DMS53 treated with DMSO at 0.1 percent for 48 hours (cell line): ENCODE data around the gene SGMS2.
"Not testable (repeated sequence)": the region's sequence is repeated elsewhere in the genome, so short reads cannot be mapped to it uniquely, and the experiment has no call there.

Source experiments
- DNase-seq: peaks from one replicate; lab custom pipeline; 2025; ENCODE audit not compliant: unreplicated experiment; lab: John Stamatoyannopoulos, UW

SGMS2 gene

GRCh38 chr4:107906458-107907100, 81.8 kb downstream of the SGMS2 start:
- no peak for DNase-seq

- no peak for DNase-seq
Measured at GRCh38 chr4:107908377-107908776, 83.6 kb downstream of the SGMS2 start.

DNA sequence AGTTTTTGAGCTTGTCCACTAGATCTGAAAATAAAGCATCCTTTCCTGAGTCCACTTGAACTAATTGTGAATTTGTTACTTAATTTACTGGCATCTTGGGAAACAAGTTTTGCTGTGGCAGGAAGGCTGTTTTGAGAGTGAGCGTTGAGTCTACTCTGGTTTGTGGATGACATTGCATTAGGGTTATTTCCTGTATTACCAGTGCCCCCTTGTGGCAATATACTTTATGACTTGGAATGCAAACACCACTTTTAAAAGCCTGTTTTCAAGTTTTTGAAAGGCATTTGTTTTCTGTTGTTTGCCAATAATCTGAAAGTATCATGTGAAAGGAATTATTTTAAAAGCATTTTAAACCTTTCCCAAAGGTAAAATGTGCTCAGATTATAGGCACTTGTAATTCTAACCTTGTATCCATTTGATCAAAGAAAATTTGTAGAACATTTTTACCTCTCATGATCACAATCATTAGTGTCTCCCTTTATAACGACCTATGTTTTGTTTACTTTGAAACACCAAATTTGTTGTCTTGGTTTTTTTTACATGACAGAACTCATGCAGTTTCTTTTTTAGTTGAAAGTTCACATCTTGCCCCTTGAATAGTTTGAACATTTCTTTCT, 88.7 kb downstream of the SGMS2 start:
- DNase-seq: peak; percentile 45

DNA sequence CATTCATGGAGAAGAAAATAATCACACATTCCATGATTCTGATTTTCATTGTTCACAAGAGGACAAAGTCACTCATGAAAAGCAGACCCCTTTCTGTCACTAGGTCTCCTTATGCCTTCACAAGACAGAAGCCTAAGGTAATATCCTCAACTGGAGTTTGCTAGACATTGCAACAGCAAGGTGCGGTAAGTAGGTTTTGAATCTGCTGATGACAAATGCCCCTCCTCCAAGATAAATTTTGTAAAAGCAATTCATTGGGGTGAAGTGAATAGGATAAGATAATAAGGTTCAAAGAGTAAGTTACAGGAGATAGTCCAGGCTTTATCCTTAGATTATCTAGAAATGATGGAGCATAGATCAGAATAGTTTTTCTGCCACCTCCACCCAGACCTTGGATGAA, 90.5 kb downstream of the SGMS2 start:
- no peak for DNase-seq

DNA sequence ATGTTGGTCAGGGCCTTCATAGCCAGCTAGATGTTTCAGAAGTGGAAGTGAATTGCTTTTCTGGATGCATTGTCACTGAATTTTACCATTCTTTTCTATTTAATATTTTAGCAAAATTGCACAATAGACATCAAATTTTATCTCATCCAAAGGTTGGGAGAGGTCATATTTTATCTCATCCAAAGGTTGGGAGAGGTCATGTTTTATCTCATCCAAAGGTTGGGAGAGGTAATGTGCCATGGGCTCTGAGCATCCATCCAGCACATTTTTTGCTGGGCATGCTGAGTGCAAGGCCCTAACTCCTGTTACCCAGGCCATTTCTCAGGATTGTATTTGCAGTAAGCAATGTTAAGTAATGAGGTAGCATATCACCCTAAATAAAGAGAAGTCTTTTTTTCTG, 91.9 kb downstream of the SGMS2 start:
- no peak for DNase-seq

- no peak for DNase-seq
Measured at GRCh38 chr4:107917500-107917899, 92.8 kb downstream of the SGMS2 start.

GRCh38 chr4:107922486-107923473, 98.0 kb downstream of the SGMS2 start:
- DNase-seq: no peak

DNA sequence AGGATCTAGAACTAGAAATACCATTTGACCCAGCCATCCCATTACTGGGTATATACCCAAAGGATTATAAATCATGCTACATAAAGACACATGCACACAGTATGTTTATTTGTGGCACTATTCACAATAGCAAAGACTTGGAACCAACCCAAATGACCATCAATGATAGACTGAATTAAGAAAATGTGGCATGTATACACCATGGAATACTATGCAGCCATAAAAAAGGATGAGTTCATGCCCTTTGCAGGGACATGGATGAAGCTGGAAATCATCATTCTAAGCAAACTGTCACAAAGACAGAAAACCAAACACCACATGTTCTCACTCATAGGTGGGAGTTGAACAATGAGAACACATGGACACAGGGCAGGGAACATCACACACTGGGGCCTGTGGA, 101.0 kb downstream of the SGMS2 start:
- not testable (repeated sequence) for DNase-seq

DNA sequence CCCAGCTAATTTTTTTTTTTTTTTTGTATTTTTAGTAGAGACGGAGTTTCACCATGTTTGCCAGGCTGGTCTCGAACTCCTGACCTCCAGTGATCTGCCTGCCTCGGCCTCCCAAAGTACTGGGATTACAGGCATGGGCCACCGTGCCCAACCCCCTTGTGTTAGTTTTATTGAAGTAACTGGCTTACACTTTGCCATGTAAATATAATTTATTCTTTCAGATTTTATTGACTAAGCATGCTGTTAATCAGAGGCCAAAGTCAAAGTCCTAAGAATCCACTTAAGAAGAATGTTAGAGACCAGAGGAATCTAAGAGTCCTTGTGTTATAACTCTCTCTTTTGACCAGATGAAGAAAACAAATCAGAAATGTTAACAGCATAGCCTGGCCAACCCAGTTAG, 102.1 kb downstream of the SGMS2 start:
- not testable (repeated sequence) for DNase-seq

DNA sequence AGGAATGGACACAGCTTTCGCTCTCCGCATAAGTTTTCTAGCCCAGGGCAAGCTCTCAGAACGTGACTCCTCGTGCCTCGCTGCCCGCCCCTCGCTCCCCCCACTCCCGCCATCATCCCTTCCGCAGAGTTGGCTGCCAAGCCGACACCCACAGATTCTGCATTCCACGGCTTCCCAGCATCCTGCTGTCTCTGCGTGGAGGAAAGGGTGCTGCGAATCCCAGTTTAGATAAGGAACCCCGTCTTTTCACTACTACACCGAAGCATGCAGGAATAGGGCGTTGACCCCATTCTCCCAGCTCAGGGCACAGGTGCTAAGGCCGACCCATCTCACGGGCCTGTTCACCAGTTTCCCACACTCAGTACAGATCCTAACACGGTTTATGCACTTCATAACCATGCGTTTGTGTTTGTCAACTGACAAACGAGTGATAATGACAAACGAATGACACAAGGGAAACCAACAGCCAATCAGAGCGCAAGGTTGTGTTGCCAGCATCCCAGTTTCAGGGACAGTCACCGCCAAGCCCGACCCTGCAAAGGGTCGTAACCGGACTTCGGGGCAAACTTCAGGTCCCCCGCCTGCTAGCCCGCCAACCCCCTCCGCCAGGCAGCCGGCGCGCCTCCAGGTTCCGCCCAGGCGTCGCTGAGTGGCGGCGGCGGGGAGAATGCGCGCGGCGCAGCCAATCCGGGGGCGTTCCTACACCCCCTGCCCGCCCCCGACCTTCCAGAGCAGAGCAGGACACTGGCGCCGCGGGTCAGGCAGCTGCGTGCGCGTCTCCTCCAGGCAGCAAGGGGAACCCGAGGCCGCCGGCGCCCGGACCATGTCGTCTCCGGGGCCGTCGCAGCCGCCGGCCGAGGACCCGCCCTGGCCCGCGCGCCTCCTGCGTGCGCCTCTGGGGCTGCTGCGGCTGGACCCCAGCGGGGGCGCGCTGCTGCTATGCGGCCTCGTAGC, 106.4 kb downstream of the SGMS2 start, which contains the start of gene CYP2U1:
Gene CYP2U1 (plus strand): TSS at position 729 of the 954 bp plus-strand sequence. CDS start 95 bp downstream, at position 824.
- peak; percentile 21 for DNase-seq

DNA sequence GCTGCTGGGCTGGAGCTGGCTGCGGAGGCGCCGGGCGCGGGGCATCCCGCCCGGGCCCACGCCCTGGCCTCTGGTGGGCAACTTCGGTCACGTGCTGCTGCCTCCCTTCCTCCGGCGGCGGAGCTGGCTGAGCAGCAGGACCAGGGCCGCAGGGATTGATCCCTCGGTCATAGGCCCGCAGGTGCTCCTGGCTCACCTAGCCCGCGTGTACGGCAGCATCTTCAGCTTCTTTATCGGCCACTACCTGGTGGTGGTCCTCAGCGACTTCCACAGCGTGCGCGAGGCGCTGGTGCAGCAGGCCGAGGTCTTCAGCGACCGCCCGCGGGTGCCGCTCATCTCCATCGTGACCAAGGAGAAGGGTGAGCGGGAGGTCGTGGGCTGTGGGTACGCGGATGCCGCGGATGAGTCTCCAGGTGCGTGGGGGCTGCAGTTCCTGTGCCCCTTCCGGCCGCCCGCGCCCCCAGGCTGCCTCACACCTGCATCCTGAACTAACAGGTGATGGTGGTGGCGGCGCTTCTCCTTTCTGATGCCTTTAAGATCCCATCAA, 107.1 kb downstream of the SGMS2 start:
- no peak for DNase-seq

GRCh38 chr4:107935246-107935645, 110.5 kb downstream of the SGMS2 start:
- no peak for DNase-seq

DNA sequence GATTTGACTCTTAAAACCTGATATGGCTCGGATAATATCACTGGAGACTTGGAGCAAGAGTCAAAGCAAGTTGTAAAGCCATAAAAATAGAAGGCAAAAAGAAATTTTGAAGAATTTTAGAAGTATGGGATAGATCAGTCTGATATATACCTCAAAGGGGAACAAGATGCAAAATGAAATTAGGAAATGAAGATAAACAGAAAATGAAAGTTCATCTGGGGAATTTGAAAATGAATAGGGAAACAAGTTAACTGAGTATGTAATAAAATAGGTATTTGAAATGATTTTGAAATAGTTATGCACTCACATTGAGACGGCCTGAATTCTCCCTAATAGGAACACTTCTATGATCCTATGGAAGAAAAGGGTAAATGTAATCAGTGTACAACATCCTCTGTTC, 112.3 kb downstream of the SGMS2 start:
- no peak for DNase-seq

DNA sequence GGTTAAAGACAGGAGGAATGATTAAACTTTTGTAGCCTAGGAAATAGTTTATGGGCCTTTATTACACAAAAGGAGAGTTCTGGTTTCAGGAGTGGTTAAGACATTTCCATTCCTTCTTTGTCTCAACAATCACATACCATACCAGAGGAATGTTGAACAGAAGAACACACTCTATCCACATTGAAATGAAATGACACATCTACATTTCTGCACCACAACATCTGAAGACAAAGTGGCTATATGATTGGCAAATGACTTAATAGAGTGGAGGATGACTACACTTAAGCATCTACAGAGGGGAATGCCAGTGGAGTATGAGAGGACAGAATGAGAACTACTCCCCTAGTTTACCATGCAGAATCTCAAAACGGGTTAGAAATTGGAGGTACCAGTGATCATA, 114.6 kb downstream of the SGMS2 start:
- no peak for DNase-seq

DNA sequence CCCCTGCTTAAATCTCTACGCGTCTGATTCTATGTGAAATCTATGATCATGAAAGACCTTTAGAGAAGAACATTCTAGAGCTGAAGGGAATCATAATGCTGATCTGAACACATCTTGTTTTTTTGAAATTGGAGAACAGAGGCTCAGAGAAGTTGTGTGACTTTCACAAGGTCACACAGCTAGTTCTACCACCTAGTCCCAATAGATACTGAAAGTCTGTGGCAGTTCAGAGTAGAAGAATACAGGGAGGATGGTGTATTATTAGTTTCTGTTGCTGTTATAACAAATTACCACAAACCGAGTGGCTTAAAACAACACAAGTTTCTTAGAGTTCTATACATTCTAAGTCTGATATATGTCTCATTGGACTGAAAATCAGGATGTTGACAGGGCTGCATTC, 121.1 kb downstream of the SGMS2 start:
- DNase-seq: no peak

- no peak for DNase-seq
Measured at GRCh38 chr4:107950746-107951540, 126.2 kb downstream of the SGMS2 start.

GRCh38 chr4:107951551-107951950, 126.8 kb downstream of the SGMS2 start:
- no peak for DNase-seq

DNA sequence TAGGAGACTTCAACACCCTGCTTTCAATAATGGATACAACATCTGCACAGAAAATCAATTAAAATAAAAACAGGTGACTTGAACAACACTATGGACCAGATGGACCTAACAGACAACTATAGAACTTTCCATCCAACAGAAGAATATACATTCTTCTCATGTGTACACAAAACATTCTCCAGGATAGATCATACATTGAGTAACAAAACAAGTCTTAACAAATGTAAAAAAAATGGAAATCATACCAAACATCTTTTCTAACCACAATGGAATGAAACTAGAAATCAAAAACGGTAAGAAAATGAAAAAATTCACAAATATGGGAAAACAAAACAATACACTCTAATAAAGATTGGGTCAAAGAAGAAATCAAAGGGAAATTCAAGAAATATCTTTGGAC, 131.3 kb downstream of the SGMS2 start:
- no peak for DNase-seq
